HG03196 (cell line): ENCODE data around the gene CLMN.

ENCODE experiments used
- ATAC-seq: cut with Tn5 transposase; IDR thresholded peaks from one replicate; pipeline ENCODE4 v1.9.1; 2021; ENCODE audit not compliant: unreplicated experiment

The CLMN gene

DNA sequence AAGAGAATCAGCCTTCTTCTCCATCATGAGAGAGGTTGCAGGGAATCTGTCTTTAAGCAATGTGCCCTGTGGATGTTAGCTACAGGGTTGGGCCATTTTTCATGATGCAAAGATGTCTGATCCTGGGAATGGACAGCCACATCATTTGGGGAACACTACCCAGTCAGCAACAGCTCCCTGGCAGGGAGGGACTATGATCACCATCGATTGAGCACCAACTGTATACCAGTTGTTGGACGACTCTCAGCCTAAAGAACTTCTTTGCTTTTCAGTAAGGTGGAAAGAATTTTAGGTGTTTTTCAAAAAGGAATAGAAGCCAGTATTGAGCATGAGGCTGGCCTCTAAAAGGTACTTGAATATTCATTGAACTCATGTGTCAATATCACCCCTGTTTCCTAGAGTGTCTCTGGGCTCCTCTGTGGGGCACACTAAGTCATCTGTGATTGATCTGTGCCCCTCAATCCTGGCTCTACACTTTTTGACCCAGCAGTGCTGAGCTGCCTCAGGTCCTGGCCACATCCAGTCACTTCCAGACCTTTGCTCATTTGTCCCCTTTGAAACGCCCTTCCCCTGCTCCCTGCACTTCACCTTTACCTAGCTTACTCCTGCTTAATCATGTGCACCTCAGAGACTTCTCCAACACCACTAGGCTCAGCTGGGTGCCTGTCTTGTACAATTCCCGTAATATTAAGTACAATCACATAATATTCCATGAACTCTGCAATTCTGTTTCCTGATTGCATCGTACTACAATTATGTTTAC, 2.2 kb upstream of the CLMN start:
- ATAC-seq: no peak

DNA sequence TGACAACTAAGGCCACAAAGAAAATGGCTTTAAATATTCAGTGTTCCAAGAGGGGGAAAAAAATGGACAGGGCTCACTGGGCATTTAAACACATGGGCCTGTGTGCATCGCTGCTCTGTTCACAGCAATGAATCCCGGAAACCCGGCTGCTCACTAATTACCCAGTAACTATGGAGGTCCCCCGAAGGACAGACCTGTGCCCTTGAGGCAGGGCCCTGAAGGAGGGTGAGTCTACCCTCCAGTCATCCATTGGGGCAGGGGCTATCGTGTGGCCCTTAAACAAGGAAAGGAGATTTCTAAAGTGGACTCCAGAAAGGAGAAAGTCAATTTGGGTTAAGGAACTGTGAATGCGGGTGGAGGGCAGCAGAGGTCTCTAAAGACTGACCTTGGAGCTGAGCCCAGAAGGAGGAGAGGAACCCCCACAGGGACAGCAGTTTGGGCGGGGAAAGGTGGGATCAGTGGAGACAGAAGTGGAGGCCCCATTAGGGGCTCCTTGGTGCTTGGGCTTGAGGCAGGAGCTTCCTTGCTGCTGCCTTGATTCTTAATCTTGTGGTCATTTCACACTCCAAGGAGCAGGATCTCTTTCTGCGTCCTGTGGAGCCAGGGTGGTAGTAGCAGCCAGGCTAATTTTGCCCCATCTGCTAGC, 1.4 kb upstream of the CLMN start:
- no peak for ATAC-seq

DNA sequence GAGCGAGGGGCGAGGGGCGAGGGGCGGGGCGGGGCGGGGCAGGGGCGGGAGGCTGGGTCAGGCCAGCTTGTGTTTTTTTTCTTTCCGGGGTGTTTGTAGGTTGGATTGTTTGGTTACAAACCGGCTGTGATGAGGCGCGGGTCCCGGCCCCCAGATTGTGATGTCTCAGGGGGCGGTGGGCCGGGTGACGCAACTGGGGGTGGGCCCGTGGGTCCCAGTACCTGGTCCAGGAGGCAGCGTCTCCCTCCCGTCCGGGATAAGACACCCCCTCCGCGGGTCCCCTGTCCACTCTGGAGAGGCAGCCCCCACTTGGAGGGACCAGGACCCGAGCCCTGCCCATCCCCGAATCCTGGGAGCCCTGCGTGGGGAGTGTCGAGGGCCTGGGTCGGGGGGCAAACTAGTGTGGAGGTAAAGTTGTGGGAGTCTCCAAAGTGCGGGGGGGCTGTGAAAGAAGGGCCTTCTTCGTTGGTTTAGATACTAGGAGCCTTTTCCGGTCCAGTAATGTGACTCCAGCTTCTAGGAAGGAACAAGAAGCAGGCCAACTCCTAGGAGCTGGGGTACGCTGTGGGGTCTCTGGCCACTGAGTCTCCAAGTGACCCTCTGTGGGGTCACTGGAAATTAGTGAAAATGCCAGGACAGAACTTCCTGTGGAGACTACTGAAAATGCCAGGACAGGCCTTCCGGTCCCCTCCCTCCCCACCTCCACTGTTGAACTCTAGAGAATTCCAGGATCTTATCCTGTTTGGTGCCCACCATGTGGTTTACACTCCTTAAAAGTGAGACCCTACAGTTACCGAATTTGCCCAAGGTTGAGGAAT, 579 bp upstream of the CLMN start:
- no peak for ATAC-seq

DNA sequence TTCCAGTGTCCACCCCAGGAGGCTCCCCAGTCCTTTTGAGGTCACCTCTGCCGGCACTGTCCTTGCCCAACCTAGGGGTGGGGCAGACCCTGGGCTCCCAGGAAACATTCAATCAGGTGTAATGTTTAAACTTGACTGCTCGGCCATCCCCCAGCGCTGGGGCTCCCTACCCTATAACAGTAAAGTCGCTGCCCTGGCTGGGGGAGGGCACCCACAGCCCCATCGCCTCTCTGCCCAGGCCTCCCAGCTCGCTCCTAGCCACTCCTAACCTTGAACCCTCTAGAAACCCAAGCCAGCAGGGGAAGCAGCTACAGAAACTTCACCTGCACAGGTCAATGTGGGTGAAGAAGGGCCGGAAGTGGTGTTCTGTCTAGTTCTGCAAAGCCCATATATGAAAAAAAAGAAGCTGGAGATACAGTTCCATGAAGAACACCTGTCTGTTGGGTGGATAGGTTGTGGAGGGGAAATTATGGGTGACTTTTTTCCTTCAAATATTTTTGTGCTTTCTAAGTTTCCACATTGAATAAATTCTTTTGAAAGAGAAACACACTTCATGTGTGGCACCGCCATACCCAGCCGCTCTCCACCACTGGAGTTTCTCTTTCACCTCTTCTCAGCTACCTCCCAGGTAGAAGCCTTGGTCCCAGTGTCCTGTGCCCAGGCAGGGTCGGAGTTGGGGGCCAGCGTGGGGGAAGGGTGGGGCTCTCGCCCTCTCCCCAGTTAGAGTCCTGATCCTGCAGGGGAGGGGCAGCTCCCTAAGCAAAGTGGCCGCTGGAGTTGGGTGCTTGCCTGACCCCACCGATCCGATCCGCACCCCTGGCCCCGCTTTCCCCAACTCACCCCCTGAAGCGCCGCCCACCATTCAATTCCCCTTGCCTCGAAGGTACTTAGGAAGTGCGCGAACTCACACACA, 1.1 kb downstream of the CLMN start:
- no peak for ATAC-seq

DNA sequence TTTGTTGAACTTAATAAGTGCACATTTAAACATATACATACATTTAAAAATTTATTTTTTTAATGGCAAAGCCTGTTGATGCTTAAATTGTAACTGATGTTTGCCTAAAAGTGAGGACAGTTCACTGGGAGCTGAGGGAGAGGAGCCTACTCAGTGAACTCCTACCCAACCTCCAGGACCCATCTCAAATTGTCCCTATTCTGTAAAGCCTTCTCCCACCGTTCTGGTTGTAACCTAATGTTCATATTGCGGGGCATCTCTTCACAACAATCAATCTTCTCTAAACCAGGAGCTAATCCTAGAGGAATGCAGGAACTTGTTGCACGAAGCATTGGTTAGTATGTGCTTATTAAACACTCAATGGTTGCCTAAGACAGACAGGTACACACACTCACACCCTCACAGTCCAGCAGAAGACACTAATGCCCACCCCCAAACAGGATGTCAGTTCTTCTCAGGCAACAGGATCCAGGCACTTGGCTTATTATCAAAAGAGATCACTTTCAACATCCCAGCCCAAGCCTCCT, 1.8 kb downstream of the CLMN start:
- ATAC-seq: no peak

DNA sequence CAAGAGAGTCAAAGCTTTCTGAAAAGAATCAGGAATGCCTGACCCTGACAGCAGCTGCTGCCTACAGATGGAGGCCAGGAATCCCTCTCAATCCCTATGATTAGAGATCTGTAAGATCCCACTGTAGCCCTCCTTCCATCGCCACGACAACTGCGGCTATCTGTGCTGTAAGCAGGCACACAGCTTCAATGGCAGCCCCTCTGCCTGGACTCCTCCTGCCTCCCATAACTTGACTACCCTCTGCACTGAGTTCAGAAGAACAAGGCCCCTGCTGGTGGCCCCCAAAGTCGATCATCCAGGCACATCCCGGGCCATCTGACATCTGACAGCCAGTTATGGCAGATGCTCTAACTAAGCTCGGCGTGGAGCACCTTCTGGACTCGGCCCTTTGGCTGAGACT, 2.9 kb downstream of the CLMN start:
- no peak for ATAC-seq

DNA sequence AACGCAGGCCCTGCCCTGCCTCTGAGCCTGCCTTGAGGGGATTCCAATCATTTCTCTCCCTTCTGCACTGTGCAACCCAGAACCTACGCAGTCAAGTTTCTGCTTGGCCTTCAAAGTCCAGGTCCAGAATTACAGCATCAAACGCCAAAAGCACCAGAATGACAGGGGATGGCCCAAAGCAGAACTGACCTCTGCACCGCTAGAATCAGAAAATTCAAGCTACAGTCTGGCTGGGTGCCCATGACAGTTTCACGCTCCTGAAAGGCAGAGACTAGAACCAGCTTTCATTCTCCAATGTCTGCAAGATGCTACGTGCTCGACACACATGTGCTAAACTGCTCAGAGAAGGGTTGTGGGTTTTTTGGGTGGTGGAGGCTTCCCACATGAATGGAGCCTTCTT, 4.1 kb downstream of the CLMN start:
- ATAC-seq: no peak

DNA sequence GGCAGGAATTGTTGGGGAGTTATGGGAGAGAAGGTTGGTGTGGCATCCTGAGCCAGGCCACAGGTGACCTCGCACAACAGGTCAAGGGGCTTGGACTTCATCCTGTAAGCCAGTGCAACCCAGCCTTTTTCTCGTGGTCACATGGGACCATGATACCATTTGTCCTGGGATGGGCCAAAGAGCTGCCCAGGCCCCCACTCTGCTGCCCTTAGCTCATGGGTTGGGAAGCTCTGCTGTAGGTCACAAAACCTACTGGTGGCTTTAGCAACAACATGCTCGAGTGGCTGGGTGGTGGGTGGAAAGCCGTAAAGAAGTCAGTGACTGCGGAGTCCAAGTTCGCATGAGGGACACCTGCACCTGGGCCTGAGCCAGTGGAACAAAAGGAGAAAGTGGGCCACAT, 4.6 kb downstream of the CLMN start:
- ATAC-seq: no peak

DNA sequence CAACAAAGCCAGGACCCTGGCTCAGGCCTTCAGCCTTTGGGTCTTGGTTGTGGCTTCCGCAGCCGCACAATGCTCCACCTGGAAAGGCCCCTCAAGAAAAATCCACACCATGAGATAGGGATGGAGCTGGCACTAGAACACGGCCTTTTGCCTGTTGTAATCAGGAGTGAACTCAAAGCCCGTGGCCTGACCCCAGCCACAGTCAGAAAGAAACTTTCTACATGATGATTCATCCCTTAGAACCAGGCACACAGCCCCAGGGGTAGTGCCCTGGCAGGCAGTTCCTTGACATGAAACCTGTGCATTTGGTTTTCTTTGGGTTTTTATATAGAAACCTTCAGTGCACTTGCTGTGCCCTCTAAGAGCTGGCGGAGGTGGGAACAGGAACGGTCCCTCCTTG, 5.1 kb downstream of the CLMN start:
- ATAC-seq: peak; percentile 79

DNA sequence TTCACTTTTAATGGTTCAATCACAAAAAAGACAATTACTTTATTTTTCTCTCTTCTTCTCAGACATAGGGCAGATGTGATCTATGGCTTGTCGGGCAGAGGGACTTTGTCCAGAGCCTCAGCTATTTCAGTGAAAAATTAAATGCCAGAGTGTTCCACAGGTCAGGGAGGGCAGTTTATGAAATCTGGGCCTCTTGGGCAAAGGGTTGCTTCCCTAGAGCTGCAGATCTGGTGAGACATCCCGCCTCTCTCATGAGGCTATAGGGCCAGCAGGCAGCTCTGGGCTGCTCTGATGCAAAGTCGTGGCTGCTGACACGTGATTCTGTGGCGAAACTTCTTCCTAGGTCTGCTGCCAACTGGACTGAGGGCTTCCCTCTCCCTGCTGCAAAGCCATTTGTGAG, 6.0 kb downstream of the CLMN start:
- ATAC-seq: no peak

DNA sequence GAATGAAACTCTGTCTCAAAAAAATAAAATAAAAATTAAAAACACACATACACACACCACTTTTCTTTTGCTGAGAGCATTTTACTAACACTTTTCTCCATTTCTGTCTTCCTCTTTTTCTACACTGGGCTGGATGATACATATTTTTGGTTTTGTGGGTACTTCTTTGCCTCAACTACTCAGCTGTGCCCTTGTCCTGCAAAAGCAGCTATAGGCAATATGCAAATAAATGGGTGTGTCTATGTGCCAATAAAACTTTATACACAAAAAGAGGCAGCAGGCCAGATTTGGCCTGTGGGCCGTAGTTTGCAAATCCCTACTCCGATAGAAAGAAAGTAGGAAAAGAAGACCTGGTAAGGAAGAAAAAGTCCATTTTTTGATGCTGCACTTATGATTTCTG, 6.5 kb downstream of the CLMN start:
- ATAC-seq: no peak

DNA sequence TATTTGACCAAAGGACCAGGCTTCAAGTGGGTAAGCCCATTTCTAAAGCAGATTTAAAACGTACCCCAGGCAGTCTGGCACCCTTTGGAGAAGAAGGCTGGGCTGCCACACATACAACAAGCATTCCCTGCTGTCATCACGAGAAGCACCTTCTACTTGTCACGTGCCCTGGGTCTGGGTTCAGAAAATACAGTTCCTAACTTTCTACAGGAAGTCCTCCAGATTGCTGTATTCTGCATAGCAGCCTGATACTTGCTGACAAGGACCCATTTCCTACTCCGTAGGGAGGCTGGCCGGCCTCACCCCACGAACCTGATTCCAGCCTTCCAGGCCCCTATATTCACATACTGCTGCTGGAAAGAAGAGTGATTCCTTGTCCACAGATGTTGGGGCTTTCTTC, 7.4 kb downstream of the CLMN start:
- no peak for ATAC-seq

DNA sequence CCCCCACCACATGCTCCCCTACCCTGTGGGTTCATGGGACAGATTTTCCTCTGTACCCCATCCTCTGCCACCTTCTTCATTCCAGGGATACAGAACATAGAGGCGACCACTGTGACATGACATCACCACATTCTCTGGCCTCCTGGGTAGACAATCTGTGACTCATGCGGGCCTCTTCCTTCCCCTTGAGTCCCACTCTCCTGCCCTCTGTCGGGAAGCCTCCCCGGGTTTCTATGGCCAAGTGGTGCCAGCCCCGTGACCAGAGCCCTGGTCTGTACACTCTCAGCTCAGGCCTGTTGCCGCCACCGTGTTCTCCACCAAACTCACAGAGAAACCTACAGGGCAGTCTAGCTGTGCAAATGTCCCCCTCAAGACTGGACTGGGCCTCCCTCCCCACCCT, 8.0 kb downstream of the CLMN start:
- no peak for ATAC-seq

DNA sequence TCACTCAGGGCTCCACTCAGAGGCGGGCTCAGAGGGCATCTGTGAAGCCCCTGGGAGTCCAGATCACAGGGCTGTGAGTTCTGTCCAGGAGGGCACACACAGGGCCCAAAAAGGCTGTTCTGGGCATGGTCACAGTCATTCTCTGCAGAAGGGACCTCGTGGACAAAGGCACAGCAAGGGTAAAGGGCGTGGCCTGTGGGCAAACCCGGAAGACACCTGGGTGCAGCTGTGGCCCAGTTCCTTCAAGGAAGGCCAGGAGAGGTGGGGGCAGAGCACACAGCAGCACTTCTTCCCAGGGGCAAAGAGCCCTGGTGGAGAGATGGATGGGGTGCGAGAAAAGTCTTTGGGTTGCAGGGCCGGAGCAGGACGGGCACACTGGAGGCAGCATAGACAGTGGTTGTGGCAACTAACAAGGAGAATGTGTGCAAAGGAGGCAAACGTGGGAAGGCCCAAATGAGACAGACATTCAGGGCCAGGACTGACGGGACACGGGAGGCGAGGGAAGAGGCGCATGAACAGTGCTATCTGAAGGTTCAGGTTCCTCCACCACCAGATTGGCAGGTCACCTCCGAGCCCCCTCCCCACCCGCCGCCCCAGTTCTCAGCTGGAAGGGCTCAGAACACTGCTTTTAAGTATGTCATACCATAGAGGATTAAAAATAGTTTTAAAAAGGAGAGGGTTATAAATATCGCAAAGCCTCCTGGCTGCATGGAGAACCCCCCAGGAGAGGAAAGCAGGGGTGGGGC, 8.9 kb downstream of the CLMN start:
- ATAC-seq: no peak

DNA sequence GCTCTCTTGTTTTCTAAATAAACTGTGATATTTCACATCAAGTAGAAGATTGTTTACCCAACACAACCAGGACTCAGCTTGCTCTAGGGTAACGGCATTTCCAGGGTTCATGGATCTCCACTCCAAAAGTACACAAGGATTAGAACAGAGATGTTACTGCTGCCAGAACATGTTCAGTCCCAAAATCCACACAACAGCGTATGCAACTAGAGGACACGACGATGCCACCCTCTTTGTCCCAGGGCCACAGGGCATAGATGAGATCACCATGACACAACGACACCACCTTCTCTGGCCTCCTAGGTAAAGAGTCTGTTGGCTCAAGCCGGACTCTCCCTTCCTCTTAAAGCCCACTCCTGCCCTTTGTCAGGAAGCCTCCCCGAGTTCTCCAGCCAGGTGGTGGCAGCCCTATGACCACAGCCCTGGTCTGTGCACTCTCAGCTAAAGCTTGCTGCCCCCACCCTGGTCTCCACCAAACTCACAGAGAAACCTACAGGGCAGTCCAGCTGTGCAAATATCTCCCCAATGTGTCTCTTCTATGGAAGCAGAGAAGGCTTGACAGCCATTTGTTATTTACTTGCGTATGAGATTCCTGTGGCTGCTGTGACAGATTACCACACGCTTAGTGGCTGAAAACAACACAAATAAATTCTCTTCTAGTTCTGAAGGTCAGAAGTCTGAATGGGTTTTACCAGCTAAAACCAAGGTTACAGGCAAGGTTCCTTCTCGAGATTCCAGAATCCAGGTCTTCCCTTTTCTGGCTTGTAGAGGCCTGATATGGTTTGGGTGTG, 10.3 kb downstream of the CLMN start:
- no peak for ATAC-seq

DNA sequence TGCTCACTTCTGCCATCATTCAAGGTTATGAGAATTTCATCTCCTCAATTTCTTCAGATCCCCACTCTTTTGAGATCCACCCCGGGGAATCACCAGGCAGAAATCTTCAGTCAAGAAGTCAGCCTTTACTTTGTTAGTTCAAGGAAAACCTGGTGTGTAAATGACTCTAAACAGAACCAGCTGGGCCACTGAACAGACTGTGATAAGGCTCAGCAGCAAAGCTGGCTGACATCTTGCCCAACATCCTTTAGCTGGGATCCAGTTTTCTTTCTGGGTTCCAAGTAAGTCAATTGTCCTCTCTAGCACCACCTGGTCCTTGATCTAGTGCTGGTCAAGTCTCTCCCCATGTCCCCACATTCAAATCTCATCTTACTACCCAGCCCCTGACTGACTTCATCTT, 11.6 kb downstream of the CLMN start:
- ATAC-seq: no peak

DNA sequence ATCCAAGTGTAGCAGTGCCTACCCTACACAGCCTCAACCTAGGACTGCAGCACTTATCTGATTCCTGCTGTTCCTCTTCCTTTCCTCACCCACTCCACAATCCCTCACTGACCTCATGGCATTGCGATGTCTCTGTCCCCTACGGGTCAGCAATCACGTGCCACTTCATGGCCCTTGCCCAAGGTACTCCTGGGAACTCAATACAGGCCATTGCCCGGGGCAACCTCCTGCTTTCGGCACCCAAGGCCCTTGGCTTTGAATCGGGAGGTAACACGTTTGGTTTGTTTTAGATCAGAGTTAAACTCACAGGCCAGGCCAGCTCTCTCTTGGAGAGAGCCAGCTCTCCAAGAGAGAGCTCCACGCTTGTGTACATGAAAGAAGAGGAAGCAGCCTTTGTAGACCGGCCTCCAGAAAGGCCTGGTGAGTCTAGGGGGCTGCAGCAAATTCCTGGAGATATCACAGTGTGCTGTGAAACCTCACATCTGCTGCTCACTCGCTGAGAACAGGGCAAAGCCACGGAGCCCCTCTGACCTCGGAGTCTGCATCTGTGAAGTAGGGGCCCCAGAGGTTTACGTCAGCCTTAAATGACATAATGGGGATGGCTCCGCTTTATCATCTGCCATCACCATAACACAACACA, 12.2 kb downstream of the CLMN start:
- ATAC-seq: no peak

DNA sequence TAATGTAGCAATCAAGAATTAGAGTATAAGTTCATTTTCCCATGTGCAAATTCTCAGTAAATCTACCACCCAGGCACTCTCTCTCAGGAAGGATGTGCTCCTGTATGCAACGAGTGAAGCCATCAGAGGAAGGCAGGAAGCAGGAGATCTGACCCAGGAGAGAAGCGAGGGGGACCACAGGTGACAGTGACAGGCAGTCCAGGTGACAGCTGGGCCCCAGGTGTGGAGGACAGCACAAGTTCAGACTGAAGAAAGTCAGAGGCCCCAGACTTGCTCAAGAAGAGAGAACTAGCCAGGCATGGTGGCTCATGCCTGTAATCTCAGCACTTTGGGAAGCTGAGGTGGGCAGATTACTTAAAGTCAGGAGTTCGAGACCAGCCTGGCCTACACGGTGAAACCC, 13.8 kb downstream of the CLMN start:
- ATAC-seq: no peak

DNA sequence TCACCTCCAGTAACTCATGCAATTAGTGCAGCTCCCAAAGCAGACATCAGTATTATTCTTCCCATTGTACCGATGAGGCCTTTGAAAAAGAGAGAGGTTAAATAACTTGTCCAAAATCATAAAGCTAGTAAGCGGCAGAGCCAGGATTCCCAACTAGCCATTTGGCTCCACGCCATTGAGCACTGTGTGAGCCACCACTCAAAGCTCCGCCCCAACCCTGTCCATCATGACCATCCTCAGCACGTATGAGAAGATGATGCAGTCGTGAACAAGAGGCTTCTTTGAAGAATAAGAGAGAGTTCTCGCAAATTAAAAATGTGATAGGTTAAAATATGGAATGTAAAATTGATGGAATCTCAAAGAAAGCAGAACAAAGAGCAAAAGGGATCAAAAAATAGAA, 14.6 kb downstream of the CLMN start:
- ATAC-seq: no peak
